ENCODE results near the gene LYRM2.

DNA sequence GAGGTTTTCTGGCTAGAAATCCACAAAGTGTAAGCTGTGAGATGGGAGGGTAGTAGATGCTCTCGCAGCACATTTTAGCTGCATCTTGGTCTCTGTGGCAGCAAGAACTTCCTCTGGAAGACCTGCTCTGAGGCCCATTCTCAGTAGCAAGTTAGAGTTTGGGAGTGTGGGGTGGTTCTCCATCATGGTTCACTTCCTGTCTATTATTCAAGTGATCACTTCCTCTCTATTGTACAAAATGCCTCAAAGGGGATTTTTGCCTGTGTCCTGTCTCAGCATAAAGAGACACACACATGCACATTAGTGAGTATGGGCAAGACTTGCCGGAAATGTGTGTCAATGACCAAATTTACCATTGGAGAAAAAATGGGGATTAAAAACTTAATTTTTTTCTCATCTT, 42.5 kb downstream of the LYRM2 start:
- TF ChIP-seq POLR2A (IDR thresholded peaks at IDR 0.05; ENCODE audit: low read depth, low read length) (no peak), POLR2AphosphoS5 (IDR thresholded peaks at IDR 0.05; ENCODE audit: low read depth, low read length) (no peak), TAF1 (IDR thresholded peaks at IDR 0.05; ENCODE audit: borderline replicate concordance, low read depth, low read length) (no peak)

All from GM12892 (cell line).